K562 (cell line): Measurements from ENCODE around the gene ANKRD65. TPM values are rescaled to one million over a fixed set of nuclear protein-coding genes. Genes with fewer than 3 reads are reported as not detected.

ENCODE experiments used
- ATAC-seq: fragments of 200-7000 bp; cut with Tn5 transposase; 3 replicates; pipeline ENCODE4 v1.9.1; 2020; ENCODE audit warnings: moderate library complexity
- BruUV-seq: library from RNA; stranded (reverse); fragments of 400-500 nt; replicated peaks from 2 replicates; lab custom pipeline; 2021; lab: Mats Ljungman, UMichigan
- CTCF ChIA-PET: fragments of 300-600 bp; formaldehyde crosslinking; extraction: SDS; loops from one replicate; lab custom pipeline; 2021; ENCODE audit warnings: low intra/inter-chr PET ratio; lab: Yijun Ruan, JAX
- POLR2A ChIA-PET: fragments of 300-600, 350-650 bp; sonication (Branson Sonifier 250); formaldehyde crosslinking; extraction: SDS; loops from one replicate; lab custom pipeline; 2021; ENCODE audit warnings: antibody characterized with exemption, inconsistent platforms; lab: Yijun Ruan, JAX
- DNase-seq, 4 experiments: peaks; one replicate each; pipeline versions ENCODE4 v3.0.0 to v3.0.0-alpha.2; 2011 to 2018; ENCODE audit warnings: low spot score in 3 of 4, mixed read lengths in 3 of 4; ENCODE audit errors: extremely low read depth in 1 of 4
- FAIRE-seq: peaks from 2 replicates; lab custom pipeline; 2011; peaks lifted over from hg19 to GRCh38; lab: Jason Lieb, UNC
- H2AFZ ChIP-seq: 2 replicates; pipeline ENCODE4 v1.6.0; 2011; ENCODE audit warnings: low read depth, low read length, control low read depth, inconsistent platforms
- H3K27ac ChIP-seq: fragments of 200-600 bp; 3 replicates; pipeline ENCODE4 v1.8.0; 2011; ENCODE audit warnings: low read depth, mild to moderate bottlenecking, control low read depth, inconsistent platforms, low read length, moderate library complexity, mixed read lengths; ENCODE audit errors: extremely low read depth
- H3K27me3 ChIP-seq, 2 experiments: fragments of 300-600 bp in 1 of 2; 2 replicates in 1 of 2; 3 replicates in 1 of 2; pipeline versions ENCODE4 v1.6.0 to v1.8.0; 2011; ENCODE audit warnings: inconsistent platforms in 2 of 2, low read length in 2 of 2, mild to moderate bottlenecking in 1 of 2, mixed read lengths in 1 of 2, moderate library complexity in 1 of 2; ENCODE audit not compliant: control insufficient read depth in 2 of 2, insufficient read depth in 2 of 2
- H3K36me3 ChIP-seq: fragments of 300-600 bp; 3 replicates; pipeline ENCODE4 v1.8.0; 2011; ENCODE audit warnings: mild to moderate bottlenecking, low read length, inconsistent platforms; ENCODE audit not compliant: control insufficient read depth, insufficient read depth
- H3K4me1 ChIP-seq, 2 experiments: fragments of 200-600 bp in 1 of 2; replicated peaks in 1 of 2; 2 replicates in 1 of 2; 3 replicates in 1 of 2; pipeline versions ENCODE4 v1.5.1 to v1.8.0; 2011; ENCODE audit warnings: inconsistent platforms in 2 of 2, low read length in 2 of 2, mild to moderate bottlenecking in 1 of 2, mixed read lengths in 1 of 2, moderate library complexity in 1 of 2; ENCODE audit not compliant: control insufficient read depth in 2 of 2, insufficient read depth in 2 of 2
- H3K4me2 ChIP-seq: 2 replicates; pipeline ENCODE4 v1.6.1; 2011; ENCODE audit warnings: low read length, control low read depth, inconsistent platforms, mixed read lengths; ENCODE audit not compliant: insufficient read depth
- H3K4me3 ChIP-seq: fragments of 200-600 bp; sonication (generic), shearing (Covaris generic); 2 replicates; pipeline ENCODE4 v1.5.1; 2016; ENCODE audit warnings: control low read depth, inconsistent platforms
- H3K79me2 ChIP-seq: fragments of 200-600 bp; 3 replicates; pipeline ENCODE4 v1.8.0; 2011; ENCODE audit warnings: low read length, inconsistent platforms; ENCODE audit not compliant: control insufficient read depth, insufficient read depth
- H3K9ac ChIP-seq, 2 experiments: 2 replicates each; pipeline versions ENCODE4 v1.6.0 to v1.6.1; 2011; ENCODE audit warnings: low read depth in 2 of 2, low read length in 2 of 2, control low read depth in 1 of 2, inconsistent platforms in 1 of 2, mild to moderate bottlenecking in 1 of 2, mixed read lengths in 1 of 2; ENCODE audit not compliant: insufficient read depth in 1 of 2
- H3K9me1 ChIP-seq: one replicate; pipeline ENCODE4 v1.6.0; 2011; ENCODE audit warnings: inconsistent platforms, mild to moderate bottlenecking, low read length, moderate library complexity; ENCODE audit not compliant: control insufficient read depth, insufficient read depth
- H3K9me3 ChIP-seq: replicated peaks from 2 replicates; pipeline ENCODE4 v1.5.1; 2011; ENCODE audit warnings: low read depth, low read length, inconsistent platforms; ENCODE audit not compliant: control insufficient read depth, insufficient read depth
- H4K20me1 ChIP-seq: replicated peaks from 2 replicates; pipeline ENCODE4 v1.6.1; 2011; ENCODE audit warnings: low read length, inconsistent platforms, mixed read lengths; ENCODE audit not compliant: control insufficient read depth, insufficient read depth
- EHMT2 ChIP-seq: fragments of 450-650 bp; IDR thresholded peaks from 2 replicates; pipeline ENCODE4 v1.6.1; 2018; ENCODE audit warnings: antibody characterized with exemption
- OTX1 ChIP-seq: fragments of 450-650 bp; formaldehyde crosslinking; IDR thresholded peaks from 2 replicates; pipeline ENCODE4 v1.4.0; 2022; ENCODE audit warnings: mild to moderate bottlenecking
- RBFOX2 ChIP-seq: fragments of 200-400 bp; formaldehyde crosslinking; IDR thresholded peaks from 2 replicates; pipeline ENCODE4 v1.6.1; 2017; ENCODE audit warnings: low read depth, mild to moderate bottlenecking, low read length, moderate library complexity
- WGBS: fragments of 100-300 bp; shearing (Covaris generic); methylation state at CpG from one replicate; pipeline ENCODE4 v1.1.6; 2016; ENCODE audit warnings: low coverage, mixed read lengths; ENCODE audit not compliant: insufficient coverage; ENCODE audit errors: missing lambda C conversion rate; 5-methylcytosine and 5-hydroxymethylcytosine counted together
- in situ Hi-C: fragments of 300-500 bp; cut with MboI; formaldehyde crosslinking; loops from 4 replicates; pipeline ENCODE4 v1.15.0; 2018; ENCODE audit warnings: inconsistent platforms, mixed read lengths
- intact Hi-C: fragments of 100-400 bp; cut with micrococcal nuclease; formaldehyde crosslinking; loops from 2 replicates; pipeline ENCODE4 v1.14.2; 2022
- polyA plus RNA-seq, 8 experiments: library from polyadenylated mRNA; depleted of rRNA in 4 of 8; stranded (reverse) in 5 of 8; unstranded in 3 of 8; fragments of >200 nt; fragmentation: Nextera tagmentation in 2 of 8; fragmentation: Illumina TruSeq in 1 of 8; extraction: Ambion mirVana in 2 of 8; extraction: Trizol in 1 of 8; gene quantifications; 2 replicates each; pipeline versions ENCODE4 v1.2.1 to v1.2.3, GENCODE V29; 2011 to 2014; ENCODE audit warnings: inconsistent platforms in 1 of 8, missing spikeins in 1 of 8
- total RNA-seq, 7 experiments: library from RNA; depleted of rRNA in 6 of 7; stranded (reverse); fragments of >200 nt in 6 of 7; fragmentation: Illumina TruSeq in 2 of 7; extraction: Trizol in 2 of 7; gene quantifications; 2 replicates each; pipeline versions ENCODE4 v1.2.1 to v1.2.3, GENCODE V29; 2011 to 2021; ENCODE audit warnings: low replicate concordance in 1 of 7
- TF ChIP-seq, protein P1 (sequence below): sonication (generic); formaldehyde crosslinking; IDR thresholded peaks from 2 replicates; pipeline ENCODE4 v1.8.1; 2023; ENCODE audit warnings: mild to moderate bottlenecking, missing genetic modification reagents
- TF ChIP-seq, protein P2 (sequence below): fragments of 450-650 bp; formaldehyde crosslinking; IDR thresholded peaks from 2 replicates; pipeline ENCODE4 v1.4.0; 2020; ENCODE audit warnings: mild to moderate bottlenecking, mixed read lengths
- TF ChIP-seq, protein P3 (sequence below): IDR thresholded peaks from 2 replicates; pipeline ENCODE4 v1.6.1; 2011; ENCODE audit warnings: borderline replicate concordance, low read depth, mild to moderate bottlenecking, moderate library complexity, low read length; ENCODE audit not compliant: insufficient read depth, poor library complexity, severe bottlenecking

ANKRD65 gene
- total and polyA plus RNA-seq, 9 of the 15 experiments (the other 6 are each of a cell fraction or from before 2014, with no cell fraction given) = not detected

- no peaks in the 10 kb centered on the region for H3K9me3 ChIP-seq
These were observed 29.9 kb downstream of the ANKRD65 start for GRCh38 chr1:1391225-1391624.

More at GRCh38 chr1:1391225-1391624, 29.9 kb downstream of the ANKRD65 start:
- intact Hi-C loops (loop anchor here (10.0 kb wide), 1 partner anchor 124 kb away; the partner anchor contains the start of gene ATAD3A), in situ Hi-C loops (no loop called here)
- no peak overlapping the region for H3K4me3 ChIP-seq
- 87% methylated on average over 12 of the region's 12 CpGs for WGBS
- H3K27ac ChIP-seq = no peak overlapping the region
- FAIRE-seq = no peak
- H4K20me1 ChIP-seq = no peaks in the 10 kb centered on the region
- POLR2A ChIA-PET = interaction anchor here (0.6 to 7.1 kb wide), 8 partner anchors 6 to 421 kb away, joined by 3 to 58 read pairs (median 4); partner anchors contain the start of genes AURKAIP1, CCNL2 and MRPL20
- peaks cover 6 to 13% of the 10 kb centered on the region in 2 experiments; a peak in 4 of 5 replicates for H3K4me1 ChIP-seq
- H2AFZ ChIP-seq = no peak overlapping the region
- H3K27me3 ChIP-seq = no peaks in the 10 kb centered on the region
- TF ChIP-seq, protein P1, sequence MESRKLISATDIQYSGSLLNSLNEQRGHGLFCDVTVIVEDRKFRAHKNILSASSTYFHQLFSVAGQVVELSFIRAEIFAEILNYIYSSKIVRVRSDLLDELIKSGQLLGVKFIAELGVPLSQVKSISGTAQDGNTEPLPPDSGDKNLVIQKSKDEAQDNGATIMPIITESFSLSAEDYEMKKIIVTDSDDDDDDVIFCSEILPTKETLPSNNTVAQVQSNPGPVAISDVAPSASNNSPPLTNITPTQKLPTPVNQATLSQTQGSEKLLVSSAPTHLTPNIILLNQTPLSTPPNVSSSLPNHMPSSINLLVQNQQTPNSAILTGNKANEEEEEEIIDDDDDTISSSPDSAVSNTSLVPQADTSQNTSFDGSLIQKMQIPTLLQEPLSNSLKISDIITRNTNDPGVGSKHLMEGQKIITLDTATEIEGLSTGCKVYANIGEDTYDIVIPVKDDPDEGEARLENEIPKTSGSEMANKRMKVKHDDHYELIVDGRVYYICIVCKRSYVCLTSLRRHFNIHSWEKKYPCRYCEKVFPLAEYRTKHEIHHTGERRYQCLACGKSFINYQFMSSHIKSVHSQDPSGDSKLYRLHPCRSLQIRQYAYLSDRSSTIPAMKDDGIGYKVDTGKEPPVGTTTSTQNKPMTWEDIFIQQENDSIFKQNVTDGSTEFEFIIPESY (CRISPR knock-in tag) = peak; percentile 63; the same call in 1 of the 2 replicates
- TF ChIP-seq OTX1 (CRISPR knock-in tag) = no peak
- no peak for TF ChIP-seq EHMT2
- TF ChIP-seq, protein P2, sequence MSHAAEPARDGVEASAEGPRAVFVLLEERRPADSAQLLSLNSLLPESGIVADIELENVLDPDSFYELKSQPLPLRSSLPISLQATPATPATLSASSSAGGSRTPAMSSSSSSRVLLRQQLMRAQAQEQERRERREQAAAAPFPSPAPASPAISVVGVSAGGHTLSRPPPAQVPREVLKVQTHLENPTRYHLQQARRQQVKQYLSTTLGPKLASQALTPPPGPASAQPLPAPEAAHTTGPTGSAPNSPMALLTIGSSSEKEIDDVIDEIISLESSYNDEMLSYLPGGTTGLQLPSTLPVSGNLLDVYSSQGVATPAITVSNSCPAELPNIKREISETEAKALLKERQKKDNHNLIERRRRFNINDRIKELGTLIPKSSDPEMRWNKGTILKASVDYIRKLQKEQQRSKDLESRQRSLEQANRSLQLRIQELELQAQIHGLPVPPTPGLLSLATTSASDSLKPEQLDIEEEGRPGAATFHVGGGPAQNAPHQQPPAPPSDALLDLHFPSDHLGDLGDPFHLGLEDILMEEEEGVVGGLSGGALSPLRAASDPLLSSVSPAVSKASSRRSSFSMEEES (CRISPR knock-in tag) = no peak
- TF ChIP-seq RBFOX2 = peak; percentile 52; the same call in 1 of the 2 replicates
- TF ChIP-seq, protein P3, sequence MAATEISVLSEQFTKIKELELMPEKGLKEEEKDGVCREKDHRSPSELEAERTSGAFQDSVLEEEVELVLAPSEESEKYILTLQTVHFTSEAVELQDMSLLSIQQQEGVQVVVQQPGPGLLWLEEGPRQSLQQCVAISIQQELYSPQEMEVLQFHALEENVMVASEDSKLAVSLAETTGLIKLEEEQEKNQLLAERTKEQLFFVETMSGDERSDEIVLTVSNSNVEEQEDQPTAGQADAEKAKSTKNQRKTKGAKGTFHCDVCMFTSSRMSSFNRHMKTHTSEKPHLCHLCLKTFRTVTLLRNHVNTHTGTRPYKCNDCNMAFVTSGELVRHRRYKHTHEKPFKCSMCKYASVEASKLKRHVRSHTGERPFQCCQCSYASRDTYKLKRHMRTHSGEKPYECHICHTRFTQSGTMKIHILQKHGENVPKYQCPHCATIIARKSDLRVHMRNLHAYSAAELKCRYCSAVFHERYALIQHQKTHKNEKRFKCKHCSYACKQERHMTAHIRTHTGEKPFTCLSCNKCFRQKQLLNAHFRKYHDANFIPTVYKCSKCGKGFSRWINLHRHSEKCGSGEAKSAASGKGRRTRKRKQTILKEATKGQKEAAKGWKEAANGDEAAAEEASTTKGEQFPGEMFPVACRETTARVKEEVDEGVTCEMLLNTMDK = no peak
- TF ChIP-seq, all 486 proteins: peak for 2
- Histone ChIP-seq H3K4me2 (no peak overlapping the region), H3K9me1 (no peaks in the 10 kb centered on the region), H3K36me3 (peaks cover 96% of the 10 kb centered on the region), H3K79me2 (peaks cover 30% of the 10 kb centered on the region; the same call in 2 of the 3 replicates), H3K9ac (0 out of 4 replicates have a peak overlapping the region, but pooled peaks of 1 of the 2 experiments have one; percentile 32)
- peak in 1 of 4 experiments; percentile 12 for DNase-seq
- CTCF ChIA-PET = no interaction called here
- ATAC-seq = no peak
- BruUV-seq = no TSS peak
